Suprapubic skin (tissue), 4 donors: ENCODE measurements around the gene CWH43.

Experiments used
- EP300 ChIP-seq: sonication (generic); formaldehyde crosslinking; IDR thresholded peaks from one replicate; pipeline ENCODE4 v1.6.1; 2017; ENCODE audit warnings: antibody characterized with exemption
- POLR2A ChIP-seq, 2 donors: fragments of 450-650 bp; IDR thresholded peaks; one replicate each; pipeline ENCODE4 v1.6.1; 2017; ENCODE audit warnings: antibody characterized with exemption in 2 of 2, mild to moderate bottlenecking in 2 of 2, moderate library complexity in 2 of 2
- POLR2AphosphoS5 ChIP-seq, 3 donors: sonication (generic); formaldehyde crosslinking; IDR thresholded peaks; one replicate each; pipeline ENCODE4 v1.6.1; 2017; ENCODE audit warnings: antibody characterized with exemption in 3 of 3
- TF ChIP-seq, protein P1 (sequence below), 2 donors: fragments of 200-600 bp in 1 of 2; fragments of 450-650 bp in 1 of 2; sonication (generic) in 1 of 2; IDR thresholded peaks; one replicate each; pipeline ENCODE4 v1.5.1; 2016 to 2019; ENCODE audit warnings: antibody characterized with exemption in 2 of 2, mild to moderate bottlenecking in 1 of 2, moderate library complexity in 1 of 2

DNA sequence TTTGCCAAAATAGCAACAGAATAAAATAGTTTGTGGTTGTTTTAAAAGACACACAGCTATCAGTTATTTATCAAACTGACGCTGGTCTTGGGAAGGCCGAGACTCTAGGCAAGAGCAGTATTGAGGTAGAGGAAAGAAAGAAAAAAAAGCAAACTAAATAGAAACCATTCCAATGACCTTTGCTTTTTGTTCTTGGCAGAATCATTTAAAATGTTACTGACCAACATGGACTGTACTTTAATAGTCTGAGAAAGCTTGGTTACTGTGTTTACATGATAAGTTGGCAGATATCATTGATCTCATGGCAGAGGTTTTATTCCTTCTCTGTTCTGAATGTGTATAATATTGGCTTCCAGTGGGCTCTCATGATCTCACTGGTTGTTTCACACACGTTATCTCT, 11.9 kb downstream of the CWH43 start:
- no peak for TF ChIP-seq EP300
- TF ChIP-seq, protein P1, sequence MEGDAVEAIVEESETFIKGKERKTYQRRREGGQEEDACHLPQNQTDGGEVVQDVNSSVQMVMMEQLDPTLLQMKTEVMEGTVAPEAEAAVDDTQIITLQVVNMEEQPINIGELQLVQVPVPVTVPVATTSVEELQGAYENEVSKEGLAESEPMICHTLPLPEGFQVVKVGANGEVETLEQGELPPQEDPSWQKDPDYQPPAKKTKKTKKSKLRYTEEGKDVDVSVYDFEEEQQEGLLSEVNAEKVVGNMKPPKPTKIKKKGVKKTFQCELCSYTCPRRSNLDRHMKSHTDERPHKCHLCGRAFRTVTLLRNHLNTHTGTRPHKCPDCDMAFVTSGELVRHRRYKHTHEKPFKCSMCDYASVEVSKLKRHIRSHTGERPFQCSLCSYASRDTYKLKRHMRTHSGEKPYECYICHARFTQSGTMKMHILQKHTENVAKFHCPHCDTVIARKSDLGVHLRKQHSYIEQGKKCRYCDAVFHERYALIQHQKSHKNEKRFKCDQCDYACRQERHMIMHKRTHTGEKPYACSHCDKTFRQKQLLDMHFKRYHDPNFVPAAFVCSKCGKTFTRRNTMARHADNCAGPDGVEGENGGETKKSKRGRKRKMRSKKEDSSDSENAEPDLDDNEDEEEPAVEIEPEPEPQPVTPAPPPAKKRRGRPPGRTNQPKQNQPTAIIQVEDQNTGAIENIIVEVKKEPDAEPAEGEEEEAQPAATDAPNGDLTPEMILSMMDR (IDR thresholded peaks at IDR 0.05), result no peak
- no peak for TF ChIP-seq POLR2A (IDR thresholded peaks at IDR 0.05)
- no peak for TF ChIP-seq POLR2AphosphoS5 (IDR thresholded peaks at IDR 0.05)
